Measurements from ENCODE around the gene DNMT3A. TPM values are rescaled to one million over a fixed set of nuclear protein-coding genes. Genes with fewer than 3 reads are reported as not detected.

Gene DNMT3A
- total RNA-seq, 1 experiment from 2014 or later = 215 TPM

- Histone ChIP-seq H3T11ph (ENCODE audit: low read length) (no peak overlapping the region), H3K56ac (ENCODE audit: insufficient read length, low read depth, low read length) (no peak overlapping the region), H3K4me1 (ENCODE audit: insufficient read depth, low read length) (peaks cover 13% of the 10 kb centered on the region; the same call in 1 of the 2 replicates), H4K8ac (replicated peaks; ENCODE audit: insufficient read length, low read depth, low read length) (no peak overlapping the region), H3K14ac (ENCODE audit: insufficient read depth, low read length) (no peak overlapping the region), H3K9ac (ENCODE audit: extremely low read depth, insufficient read length, low read length) (no peak overlapping the region), H4K91ac (ENCODE audit: insufficient read length, low read depth, low read length) (no peak overlapping the region), H3K27ac (ENCODE audit: insufficient read length, low read depth, low read length) (no peak overlapping the region), H3K18ac (ENCODE audit: insufficient read length, low read depth, low read length) (no peak overlapping the region), H2BK12ac (ENCODE audit: insufficient read length, low read depth, low read length) (no peak overlapping the region), H2AFZ (ENCODE audit: low read length) (no peak overlapping the region), H3K4me2 (ENCODE audit: insufficient read depth, insufficient read length, low read length) (no peak overlapping the region), H3K9me3 (ENCODE audit: control insufficient read depth, low read depth, low read length) (no peaks in the 10 kb centered on the region), H4K20me1 (ENCODE audit: control insufficient read depth, insufficient read depth, insufficient read length) (no peaks in the 10 kb centered on the region), H4K5ac (ENCODE audit: insufficient read length, low read depth, low read length) (no peak overlapping the region), H2BK120ac (ENCODE audit: low read depth, low read length, poor library complexity, severe bottlenecking) (no peak overlapping the region), H2AK5ac (ENCODE audit: insufficient read length, low read length) (no peak overlapping the region), H3K79me1 (ENCODE audit: insufficient read depth, low read depth, low read length, poor library complexity, severe bottlenecking) (no peaks in the 10 kb centered on the region), H3K23me2 (ENCODE audit: insufficient read length, low read depth, low read length, poor library complexity, severe bottlenecking) (no peaks in the 10 kb centered on the region), H2BK20ac (ENCODE audit: low read depth, low read length, poor library complexity, severe bottlenecking) (no peak overlapping the region), H3K4ac (ENCODE audit: low read depth, low read length) (no peak overlapping the region), H3K27me3 (ENCODE audit: insufficient read depth, low read length) (no peaks in the 10 kb centered on the region), H3K23ac (ENCODE audit: insufficient read length, low read depth, low read length) (no peak overlapping the region), H2BK5ac (ENCODE audit: insufficient read length, low read length) (no peak overlapping the region), H3K79me2 (ENCODE audit: insufficient read depth, low read length) (no peaks in the 10 kb centered on the region), H2BK15ac (ENCODE audit: low read depth, low read length) (no peak overlapping the region)
- Mint-ChIP-seq H3K4me1 (peaks cover 44 to 51% of the 10 kb centered on the region in 2 experiments), H3K36me3 (ENCODE audit: insufficient read depth in 1 of 3, low read depth in 3 of 3) (peaks cover 0 to 13% (median 0%) of the 10 kb centered on the region in 3 experiments; a peak in 3 of 7 replicates), H3K4me3 (no peak overlapping the region), H3K27me3 (ENCODE audit: low read depth) (no peaks in the 10 kb centered on the region; the same call in 1 of the 2 replicates), H3K27ac (no peak overlapping the region), H3K9me3 (no peaks in the 10 kb centered on the region)
- DNase-seq = no peak
- no CpG with 5 or more reads among the region's 2 CpGs for WGBS (ENCODE audit: extremely low coverage, insufficient read length, low lambda C conversion rate)
- TF ChIP-seq CTCF (conservative IDR thresholded peaks at IDR 0.05) = no peak
These were observed 75.9 kb downstream of the DNMT3A start for GRCh38 chr2:25265802-25266201.

All from H9 (cell line).